Measurements from ENCODE around the gene ITGA2B.
A peak's percentile ranks its signal among the peaks of the same experiment; 100 is the strongest.

ITGA2B gene

DNA sequence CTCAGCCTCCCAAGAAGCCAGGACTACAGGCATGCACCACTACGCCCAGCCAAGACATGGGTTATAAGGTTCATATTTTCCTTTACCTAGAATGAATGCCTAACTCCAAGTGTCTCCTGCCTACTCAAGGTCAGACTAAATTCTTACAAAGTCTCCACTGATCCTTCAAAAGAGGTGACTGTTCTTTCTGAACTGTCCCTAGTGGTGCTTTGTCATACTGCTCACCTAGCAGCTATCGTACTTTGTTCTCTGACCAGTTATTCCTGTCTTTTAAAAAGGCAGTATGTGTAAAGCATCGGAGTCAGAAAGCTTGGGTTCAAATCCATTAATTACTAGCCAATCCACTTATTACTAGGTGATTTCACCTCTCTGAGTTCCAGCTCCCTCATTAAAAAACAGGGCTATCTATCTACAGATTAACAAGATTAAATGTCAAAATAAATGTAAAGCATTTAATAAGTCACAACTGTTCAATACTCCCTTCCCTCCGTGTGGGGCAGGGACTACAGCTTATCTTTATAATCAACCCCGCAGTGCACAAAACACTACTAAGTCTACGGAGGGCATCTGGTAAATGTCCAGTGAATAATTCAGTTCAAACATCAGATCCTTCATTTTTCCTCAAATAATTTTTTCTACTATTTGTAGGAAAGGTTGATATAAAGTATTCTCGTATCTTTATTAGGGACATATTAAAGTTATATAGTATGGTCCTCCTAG is 20.0 kb upstream of the ITGA2B start:
- Histone ChIP-seq H4K20me1 (ENCODE audit: insufficient read depth, low read length) (no peaks in the 10 kb centered on the region), H3F3A (ENCODE audit: insufficient read depth, low read length) (no peaks in the 10 kb centered on the region), H3K4me1 (ENCODE audit: insufficient read depth, low read length, severe bottlenecking) (no peaks in the 10 kb centered on the region), H3K79me2 (ENCODE audit: insufficient read depth, low read length) (no peaks in the 10 kb centered on the region), H3K27me3 (ENCODE audit: insufficient read depth, low read length) (no peaks in the 10 kb centered on the region), H3K4me2 (ENCODE audit: low read length) (no peak overlapping the region), H3K9ac (ENCODE audit: low read length) (no peak overlapping the region), H3K9me2 (ENCODE audit: low read depth, low read length) (no peaks in the 10 kb centered on the region), H2AFZ (ENCODE audit: low read length) (no peak overlapping the region), H3K36me3 (ENCODE audit: insufficient read depth, low read length) (peaks cover 14% of the 10 kb centered on the region; the same call in 1 of the 2 replicates), H3K4me3 (ENCODE audit: low read depth, low read length, poor library complexity, severe bottlenecking) (no peak overlapping the region), H3K9me3 (ENCODE audit: low read length) (no peaks in the 10 kb centered on the region), H3K27ac (ENCODE audit: low read depth, low read length, poor library complexity, severe bottlenecking) (no peak overlapping the region)
- TF ChIP-seq EZH2 (IDR thresholded peaks at IDR 0.05; ENCODE audit: borderline replicate concordance, low read length): no peak
- TF ChIP-seq, protein P1, sequence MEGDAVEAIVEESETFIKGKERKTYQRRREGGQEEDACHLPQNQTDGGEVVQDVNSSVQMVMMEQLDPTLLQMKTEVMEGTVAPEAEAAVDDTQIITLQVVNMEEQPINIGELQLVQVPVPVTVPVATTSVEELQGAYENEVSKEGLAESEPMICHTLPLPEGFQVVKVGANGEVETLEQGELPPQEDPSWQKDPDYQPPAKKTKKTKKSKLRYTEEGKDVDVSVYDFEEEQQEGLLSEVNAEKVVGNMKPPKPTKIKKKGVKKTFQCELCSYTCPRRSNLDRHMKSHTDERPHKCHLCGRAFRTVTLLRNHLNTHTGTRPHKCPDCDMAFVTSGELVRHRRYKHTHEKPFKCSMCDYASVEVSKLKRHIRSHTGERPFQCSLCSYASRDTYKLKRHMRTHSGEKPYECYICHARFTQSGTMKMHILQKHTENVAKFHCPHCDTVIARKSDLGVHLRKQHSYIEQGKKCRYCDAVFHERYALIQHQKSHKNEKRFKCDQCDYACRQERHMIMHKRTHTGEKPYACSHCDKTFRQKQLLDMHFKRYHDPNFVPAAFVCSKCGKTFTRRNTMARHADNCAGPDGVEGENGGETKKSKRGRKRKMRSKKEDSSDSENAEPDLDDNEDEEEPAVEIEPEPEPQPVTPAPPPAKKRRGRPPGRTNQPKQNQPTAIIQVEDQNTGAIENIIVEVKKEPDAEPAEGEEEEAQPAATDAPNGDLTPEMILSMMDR (IDR thresholded peaks at IDR 0.05; ENCODE audit: low read length): peak; percentile 9; the same call in 1 of the 2 replicates

DNA sequence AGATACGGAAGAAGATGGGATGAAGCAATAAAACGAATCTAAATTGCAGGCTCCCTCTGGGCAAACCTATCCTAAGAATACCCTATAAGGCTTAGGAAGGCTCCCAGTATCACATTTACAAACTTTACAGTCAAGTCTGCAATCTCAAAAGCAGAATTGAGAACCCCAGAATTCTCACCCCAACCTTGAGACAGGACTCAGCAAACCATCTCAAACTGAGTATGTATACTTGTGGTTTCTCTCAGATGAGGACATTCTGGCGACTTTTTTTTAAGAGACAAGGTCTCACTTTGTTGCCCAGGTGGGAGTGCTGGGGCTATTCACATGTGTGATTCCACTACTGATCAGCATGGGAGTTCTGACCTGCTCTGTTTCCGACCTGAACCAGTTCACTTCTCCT is 19.3 kb upstream of the ITGA2B start:
- Histone ChIP-seq H3K4me2 (ENCODE audit: low read length) (no peak overlapping the region), H2AFZ (ENCODE audit: low read length) (no peak overlapping the region), H3K9ac (ENCODE audit: low read length) (no peak overlapping the region), H3F3A (ENCODE audit: insufficient read depth, low read length) (no peaks in the 10 kb centered on the region), H3K9me3 (ENCODE audit: low read length) (no peaks in the 10 kb centered on the region), H3K9me2 (ENCODE audit: low read depth, low read length) (no peaks in the 10 kb centered on the region), H3K27me3 (ENCODE audit: insufficient read depth, low read length) (no peaks in the 10 kb centered on the region), H3K4me3 (ENCODE audit: low read depth, low read length, poor library complexity, severe bottlenecking) (no peak overlapping the region), H4K20me1 (ENCODE audit: insufficient read depth, low read length) (no peaks in the 10 kb centered on the region), H3K36me3 (ENCODE audit: insufficient read depth, low read length) (peaks cover 20% of the 10 kb centered on the region; the same call in 1 of the 2 replicates), H3K27ac (ENCODE audit: low read depth, low read length, poor library complexity, severe bottlenecking) (no peak overlapping the region), H3K79me2 (ENCODE audit: insufficient read depth, low read length) (no peaks in the 10 kb centered on the region), H3K4me1 (ENCODE audit: insufficient read depth, low read length, severe bottlenecking) (no peaks in the 10 kb centered on the region)
- TF ChIP-seq, protein P1 (IDR thresholded peaks at IDR 0.05; ENCODE audit: low read length): no peak
- TF ChIP-seq EZH2 (IDR thresholded peaks at IDR 0.05; ENCODE audit: borderline replicate concordance, low read length): no peak

DNA sequence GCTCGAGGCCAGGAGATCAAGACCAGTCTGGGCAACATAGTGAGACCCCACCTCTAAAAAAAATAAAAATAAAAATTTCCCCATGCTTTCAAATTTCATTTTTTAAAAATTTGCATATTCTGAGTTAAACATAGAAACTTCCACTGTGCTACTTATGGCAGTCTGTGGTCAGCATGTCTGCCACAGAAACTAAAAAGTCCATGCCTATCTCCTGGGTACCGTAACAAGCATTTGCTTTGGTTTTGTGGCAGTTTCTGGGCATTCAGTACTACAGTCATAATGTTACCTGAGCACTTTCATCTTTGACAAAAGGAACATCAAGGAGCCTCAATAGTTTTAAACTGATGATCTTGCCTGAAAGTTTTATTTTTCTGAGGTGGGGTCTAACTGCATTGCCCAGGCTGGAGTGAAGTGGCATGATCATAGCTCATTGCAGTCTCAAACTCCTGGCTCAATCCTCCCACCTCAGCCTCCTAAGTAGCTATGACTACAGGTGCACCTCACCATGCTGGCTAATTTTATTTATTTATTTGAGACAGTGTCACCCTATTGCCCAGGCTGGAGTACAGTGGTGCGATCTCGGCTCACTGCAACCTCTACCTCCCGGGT is 13.2 kb upstream of the ITGA2B start:
- Histone ChIP-seq H3K36me3 (ENCODE audit: insufficient read depth, low read length) (peaks cover 64% of the 10 kb centered on the region), H3K79me2 (ENCODE audit: insufficient read depth, low read length) (no peaks in the 10 kb centered on the region), H3K27me3 (ENCODE audit: insufficient read depth, low read length) (no peaks in the 10 kb centered on the region), H3K9me3 (ENCODE audit: low read length) (no peaks in the 10 kb centered on the region), H3K4me1 (ENCODE audit: insufficient read depth, low read length, severe bottlenecking) (no peaks in the 10 kb centered on the region), H3K4me2 (ENCODE audit: low read length) (no peak overlapping the region), H3K27ac (ENCODE audit: low read depth, low read length, poor library complexity, severe bottlenecking) (no peak overlapping the region), H4K20me1 (ENCODE audit: insufficient read depth, low read length) (no peaks in the 10 kb centered on the region), H3K9me2 (ENCODE audit: low read depth, low read length) (no peaks in the 10 kb centered on the region), H3F3A (ENCODE audit: insufficient read depth, low read length) (no peaks in the 10 kb centered on the region), H3K4me3 (ENCODE audit: low read depth, low read length, poor library complexity, severe bottlenecking) (no peak overlapping the region), H2AFZ (ENCODE audit: low read length) (no peak overlapping the region), H3K9ac (ENCODE audit: low read length) (no peak overlapping the region)
- TF ChIP-seq, protein P1 (IDR thresholded peaks at IDR 0.05; ENCODE audit: low read length): no peak
- TF ChIP-seq EZH2 (IDR thresholded peaks at IDR 0.05; ENCODE audit: borderline replicate concordance, low read length): no peak
